ENCODE measurements around the gene RDH16. TPM values are rescaled to one million over a fixed set of nuclear protein-coding genes. Genes with fewer than 3 reads are reported as not detected.

Gene RDH16
- total RNA-seq, 2 donors from 2014 or later: 1.1 to 3.0 TPM

- Histone ChIP-seq H3K4me1 (ENCODE audit: control insufficient read depth, insufficient read depth, low read length) (peaks cover 6% of the 10 kb centered on the region), H3K4me3 (ENCODE audit: low read length) (no peak overlapping the region), H3K9ac (ENCODE audit: extremely low read depth, low read length, poor library complexity, severe bottlenecking) (no peak overlapping the region), H3K27ac (ENCODE audit: low read depth, low read length) (no peak overlapping the region), H3K36me3 (ENCODE audit: control insufficient read depth, insufficient read depth, low read length) (peaks cover 51% of the 10 kb centered on the region), H3K27me3 (ENCODE audit: control insufficient read depth, insufficient read depth, low read length, poor library complexity, severe bottlenecking) (no peaks in the 10 kb centered on the region), H3K9me3 (ENCODE audit: control insufficient read depth, low read length) (no peaks in the 10 kb centered on the region)
- WGBS, 2 experiments (ENCODE audit: insufficient coverage in 1 of 2, insufficient read length in 1 of 2): 69 to 94% methylated on average over 1 of the region's 1 CpG
- no peaks in the 10 kb centered on the region for H3K27me3 Mint-ChIP-seq (ENCODE audit: insufficient read depth)
- H3K4me1 Mint-ChIP-seq: peaks cover 12% of the 10 kb centered on the region
- H3K4me3 Mint-ChIP-seq: no peak overlapping the region
- no peak overlapping the region for H3K27ac Mint-ChIP-seq
- DNase-seq: no peak
- H3K9me3 Mint-ChIP-seq: no peaks in the 10 kb centered on the region
- no peak for TF ChIP-seq CTCF (conservative IDR thresholded peaks at IDR 0.05)
- peaks cover 52% of the 10 kb centered on the region for H3K36me3 Mint-ChIP-seq (ENCODE audit: low read depth)
Measured at GRCh38 chr12:57000393-57000792, 43.0 kb upstream of the RDH16 start.

GRCh38 chr12:56999456-56999855 is 42.0 kb upstream of the RDH16 start:
- H3K27me3 Mint-ChIP-seq (ENCODE audit: insufficient read depth): no peaks in the 10 kb centered on the region
- Histone ChIP-seq H3K4me3 (ENCODE audit: low read length) (no peak overlapping the region), H3K9ac (ENCODE audit: extremely low read depth, low read length, poor library complexity, severe bottlenecking) (no peak overlapping the region), H3K36me3 (ENCODE audit: control insufficient read depth, insufficient read depth, low read length) (peaks cover 47% of the 10 kb centered on the region), H3K27ac (ENCODE audit: low read depth, low read length) (no peak overlapping the region), H3K9me3 (ENCODE audit: control insufficient read depth, low read length) (no peaks in the 10 kb centered on the region), H3K27me3 (ENCODE audit: control insufficient read depth, insufficient read depth, low read length, poor library complexity, severe bottlenecking) (no peaks in the 10 kb centered on the region), H3K4me1 (ENCODE audit: control insufficient read depth, insufficient read depth, low read length) (peaks cover 6% of the 10 kb centered on the region)
- H3K27ac Mint-ChIP-seq: no peak overlapping the region
- 92 to 100% methylated on average over 2 to 4 of the region's 4 CpGs for WGBS, 2 experiments (ENCODE audit: insufficient coverage in 1 of 2, insufficient read length in 1 of 2)
- no peak for DNase-seq
- no peak overlapping the region for H3K4me3 Mint-ChIP-seq
- H3K9me3 Mint-ChIP-seq: no peaks in the 10 kb centered on the region
- H3K36me3 Mint-ChIP-seq (ENCODE audit: low read depth): peaks cover 53% of the 10 kb centered on the region
- no peak for TF ChIP-seq CTCF (conservative IDR thresholded peaks at IDR 0.05)
- peaks cover 5% of the 10 kb centered on the region for H3K4me1 Mint-ChIP-seq

GRCh38 chr12:56998981-56999380 is 41.6 kb upstream of the RDH16 start:
- no peak for DNase-seq
- H3K9ac ChIP-seq (ENCODE audit: extremely low read depth, low read length, poor library complexity, severe bottlenecking): no peak overlapping the region
- no peak for TF ChIP-seq CTCF (conservative IDR thresholded peaks at IDR 0.05)
- peaks cover 42% of the 10 kb centered on the region for H3K36me3 ChIP-seq (ENCODE audit: control insufficient read depth, insufficient read depth, low read length)
- no peaks in the 10 kb centered on the region for H3K27me3 Mint-ChIP-seq (ENCODE audit: insufficient read depth)
- 94% methylated on average over 4 of the region's 4 CpGs; no CpG with 5 or more reads in 1 of the 2 experiments for WGBS, 2 experiments (ENCODE audit: insufficient coverage in 1 of 2, insufficient read length in 1 of 2)
- no peak overlapping the region for H3K27ac ChIP-seq (ENCODE audit: low read depth, low read length)
- H3K36me3 Mint-ChIP-seq (ENCODE audit: low read depth): peaks cover 48% of the 10 kb centered on the region
- H3K9me3 Mint-ChIP-seq: no peaks in the 10 kb centered on the region
- no peak overlapping the region for H3K27ac Mint-ChIP-seq
- H3K4me3 Mint-ChIP-seq: no peak overlapping the region
- H3K4me1 ChIP-seq (ENCODE audit: control insufficient read depth, insufficient read depth, low read length): peaks cover 6% of the 10 kb centered on the region
- no peak overlapping the region for H3K4me3 ChIP-seq (ENCODE audit: low read length)
- H3K9me3 ChIP-seq (ENCODE audit: control insufficient read depth, low read length): no peaks in the 10 kb centered on the region
- no peaks in the 10 kb centered on the region for H3K27me3 ChIP-seq (ENCODE audit: control insufficient read depth, insufficient read depth, low read length, poor library complexity, severe bottlenecking)
- peaks cover 5% of the 10 kb centered on the region for H3K4me1 Mint-ChIP-seq
